K562 (cell line): ENCODE measurements around the gene MYO3B. TPM values are rescaled to one million over a fixed set of nuclear protein-coding genes. Genes with fewer than 3 reads are reported as not detected.

Experiments
- BCOR ChIP-seq: fragments of 450-650 bp; IDR thresholded peaks from 2 replicates; pipeline ENCODE4 v1.6.1; 2016
- EP300 ChIP-seq: IDR thresholded peaks from 2 replicates; pipeline ENCODE4 v1.6.1; 2012; ENCODE audit warnings: low read length, improper control_type of control experiment
- GTF2E2 ChIP-seq: fragments of 200-800 bp; sonication (Bioruptor generic); IDR thresholded peaks from 2 replicates; pipeline ENCODE4 v1.6.1; 2016; ENCODE audit warnings: missing genetic modification characterization, missing compliant biosample characterization
- KHSRP ChIP-seq: fragments of 450-650 bp; IDR thresholded peaks from 2 replicates; pipeline ENCODE4 v1.6.1; 2017
- MNT ChIP-seq, 2 experiments: fragments of 450-650 bp; conservative IDR thresholded peaks; 2 replicates each; pipeline ENCODE4 v1.6.1; 2017; ENCODE audit warnings: mild to moderate bottlenecking in 2 of 2, moderate library complexity in 2 of 2
- PTBP1 ChIP-seq: fragments of 200-400 bp; formaldehyde crosslinking; IDR thresholded peaks from 2 replicates; pipeline ENCODE4 v1.6.1; 2017; ENCODE audit warnings: low read depth, low read length
- RBM25 ChIP-seq: fragments of 200-400 bp; formaldehyde crosslinking; IDR thresholded peaks from 2 replicates; pipeline ENCODE4 v1.6.1; 2018; ENCODE audit warnings: low read length, low read depth, moderate library complexity; ENCODE audit not compliant: severe bottlenecking
- RFX1 ChIP-seq: fragments of 450-650 bp; IDR thresholded peaks from 2 replicates; pipeline ENCODE4 v1.6.1; 2016; ENCODE audit warnings: mild to moderate bottlenecking, moderate library complexity
- SLC30A9 ChIP-seq: fragments of 250-450 bp; sonication (Bioruptor Pico); IDR thresholded peaks from 2 replicates; pipeline ENCODE4 v1.8.0; 2022; ENCODE audit warnings: mild to moderate bottlenecking, moderate library complexity
- TAL1 ChIP-seq: fragments of 450-650 bp; IDR thresholded peaks from 2 replicates; pipeline ENCODE4 v1.6.1; 2016; ENCODE audit warnings: mild to moderate bottlenecking
- ZBTB40 ChIP-seq, 2 experiments: fragments of 450-650 bp in 1 of 2; sonication (generic) in 1 of 2; formaldehyde crosslinking in 1 of 2; IDR thresholded peaks; 2 replicates each; pipeline versions ENCODE4 v1.7.1 to v1.9.0; 2016 to 2022; ENCODE audit warnings: inconsistent platforms in 1 of 2, mild to moderate bottlenecking in 1 of 2, missing genetic modification reagents in 1 of 2
- ZNF592 ChIP-seq: fragments of 450-650 bp; IDR thresholded peaks from 2 replicates; pipeline ENCODE4 v1.6.1; 2017; ENCODE audit warnings: antibody characterized with exemption, mild to moderate bottlenecking
- polyA plus RNA-seq, 8 experiments: library from polyadenylated mRNA; depleted of rRNA in 4 of 8; stranded (reverse) in 5 of 8; unstranded in 3 of 8; fragments of >200 nt; fragmentation: Nextera tagmentation in 2 of 8; fragmentation: Illumina TruSeq in 1 of 8; extraction: Ambion mirVana in 2 of 8; extraction: Trizol in 1 of 8; gene quantifications; 2 replicates each; pipeline versions ENCODE4 v1.2.1 to v1.2.3, GENCODE V29; 2011 to 2014; ENCODE audit warnings: inconsistent platforms in 1 of 8, missing spikeins in 1 of 8
- total RNA-seq, 7 experiments: library from RNA; depleted of rRNA in 6 of 7; stranded (reverse); fragments of >200 nt in 6 of 7; fragmentation: Illumina TruSeq in 2 of 7; extraction: Trizol in 2 of 7; gene quantifications; 2 replicates each; pipeline versions ENCODE4 v1.2.1 to v1.2.3, GENCODE V29; 2011 to 2021; ENCODE audit warnings: low replicate concordance in 1 of 7

The MYO3B gene
- total and polyA plus RNA-seq, 9 of the 15 experiments (the other 6 are each of a cell fraction or from before 2014, with no cell fraction given), result 2.7 to 6.5 (median 3.6) TPM

- TF ChIP-seq ZBTB40 (IDR thresholded peaks at IDR 0.05) (0 out of 2 replicates have a peak, but pooled peaks have one; percentile 3), ZBTB40 (CRISPR knock-in tag; IDR thresholded peaks at IDR 0.05) (no peak), MNT (conservative IDR thresholded peaks at IDR 0.05) (no peak), RBM25 (no peak), ZNF592 (no peak), TAL1 (peak; percentile 44), KHSRP (no peak), BCOR (0 out of 2 replicates have a peak, but pooled peaks have one; percentile 9), RFX1 (no peak), EP300 (peak; percentile 42; the same call in 1 of the 2 replicates), SLC30A9 (CRISPR knock-in tag) (no peak), GTF2E2 (tag) (no peak), PTBP1 (no peak)
Observed at GRCh38 chr2:170139276-170139967, 38.5 kb upstream of the MYO3B start (continued).
